Measurements from ENCODE around the gene SNTN. TPM values are rescaled to one million over a fixed set of nuclear protein-coding genes. Genes with fewer than 3 reads are reported as not detected.

SNTN gene
- total RNA-seq, 1 experiment from 2014 or later, result not detected

GRCh38 chr3:63673111-63673510, 20.6 kb downstream of the SNTN start:
- H3K4me3 ChIP-seq (ENCODE audit: low read depth, low read length, poor library complexity, severe bottlenecking), result no peak overlapping the region
- no peaks in the 10 kb centered on the region for H3K4me1 ChIP-seq (ENCODE audit: insufficient read depth, low read length, poor library complexity, severe bottlenecking)
- no peaks in the 10 kb centered on the region for H3K9me3 ChIP-seq (ENCODE audit: low read depth, low read length, poor library complexity, severe bottlenecking)
- TF ChIP-seq CTCF (conservative IDR thresholded peaks at IDR 0.05; ENCODE audit: low read depth, low read length), result no peak
- ChIA-PET CTCF (no interaction called here), POLR2A (ENCODE audit: low non-redundant PET) (no interaction called here)
- no peak for DNase-seq (ENCODE audit: low spot score)
- intact Hi-C loops (cut with micrococcal nuclease; ENCODE audit: unreplicated experiment), result loop anchor here (5.0 kb wide), 1 partner anchor 134 kb away; no protein-coding TSS in a partner anchor
- BruUV-seq (replicated peaks), result no TSS peak
- no peak overlapping the region for H3K27ac ChIP-seq (ENCODE audit: low read depth, low read length, poor library complexity, severe bottlenecking)
- H3K36me3 ChIP-seq (ENCODE audit: insufficient read depth, low read length, poor library complexity, severe bottlenecking), result no peaks in the 10 kb centered on the region
- H3K27me3 ChIP-seq (replicated peaks; ENCODE audit: insufficient read depth, low read depth, low read length, poor library complexity), result no peaks in the 10 kb centered on the region

GRCh38 chr3:63674586-63674985, 22.1 kb downstream of the SNTN start:
- Histone ChIP-seq H3K27me3 (replicated peaks; ENCODE audit: insufficient read depth, low read depth, low read length, poor library complexity) (no peaks in the 10 kb centered on the region), H3K9me3 (ENCODE audit: low read depth, low read length, poor library complexity, severe bottlenecking) (no peaks in the 10 kb centered on the region), H3K4me3 (ENCODE audit: low read depth, low read length, poor library complexity, severe bottlenecking) (no peak overlapping the region), H3K4me1 (ENCODE audit: insufficient read depth, low read length, poor library complexity, severe bottlenecking) (no peaks in the 10 kb centered on the region), H3K27ac (ENCODE audit: low read depth, low read length, poor library complexity, severe bottlenecking) (no peak overlapping the region), H3K36me3 (ENCODE audit: insufficient read depth, low read length, poor library complexity, severe bottlenecking) (no peaks in the 10 kb centered on the region)
- no TSS peak for BruUV-seq (replicated peaks)
- TF ChIP-seq CTCF (conservative IDR thresholded peaks at IDR 0.05; ENCODE audit: low read depth, low read length) (no peak), EZH2 (IDR thresholded peaks at IDR 0.05; ENCODE audit: borderline replicate concordance, low read depth, low read length, poor library complexity, severe bottlenecking) (no peak)
- no peak for DNase-seq (ENCODE audit: low spot score)
- intact Hi-C loops (cut with micrococcal nuclease; ENCODE audit: unreplicated experiment), result loop anchor here (5.0 kb wide), 1 partner anchor 133 kb away; no protein-coding TSS in a partner anchor
- ChIA-PET POLR2A (ENCODE audit: low non-redundant PET) (no interaction called here), CTCF (no interaction called here)

GRCh38 chr3:63679186-63679585, 26.7 kb downstream of the SNTN start:
- intact Hi-C loops (cut with micrococcal nuclease; ENCODE audit: unreplicated experiment), result no loop called here
- no peak for TF ChIP-seq CTCF (conservative IDR thresholded peaks at IDR 0.05; ENCODE audit: low read depth, low read length)
- TF ChIP-seq EZH2 (IDR thresholded peaks at IDR 0.05; ENCODE audit: borderline replicate concordance, low read depth, low read length, poor library complexity, severe bottlenecking), result no peak
- Histone ChIP-seq H3K27me3 (replicated peaks; ENCODE audit: insufficient read depth, low read depth, low read length, poor library complexity) (no peaks in the 10 kb centered on the region), H3K4me1 (ENCODE audit: insufficient read depth, low read length, poor library complexity, severe bottlenecking) (no peaks in the 10 kb centered on the region), H3K36me3 (ENCODE audit: insufficient read depth, low read length, poor library complexity, severe bottlenecking) (no peaks in the 10 kb centered on the region), H3K4me3 (ENCODE audit: low read depth, low read length, poor library complexity, severe bottlenecking) (no peak overlapping the region), H3K9me3 (ENCODE audit: low read depth, low read length, poor library complexity, severe bottlenecking) (no peaks in the 10 kb centered on the region), H3K27ac (ENCODE audit: low read depth, low read length, poor library complexity, severe bottlenecking) (no peak overlapping the region)
- no TSS peak for BruUV-seq (replicated peaks)
- DNase-seq (ENCODE audit: low spot score), result no peak
- ChIA-PET CTCF (no interaction called here), POLR2A (ENCODE audit: low non-redundant PET) (no interaction called here)

Measured in A673 (cell line).